ENCODE results near the gene CCDC69. TPM values are rescaled to one million over a fixed set of nuclear protein-coding genes. Genes with fewer than 3 reads are reported as not detected.

The CCDC69 gene
- total RNA-seq, 1 experiment from 2014 or later = 2.8 TPM

DNA sequence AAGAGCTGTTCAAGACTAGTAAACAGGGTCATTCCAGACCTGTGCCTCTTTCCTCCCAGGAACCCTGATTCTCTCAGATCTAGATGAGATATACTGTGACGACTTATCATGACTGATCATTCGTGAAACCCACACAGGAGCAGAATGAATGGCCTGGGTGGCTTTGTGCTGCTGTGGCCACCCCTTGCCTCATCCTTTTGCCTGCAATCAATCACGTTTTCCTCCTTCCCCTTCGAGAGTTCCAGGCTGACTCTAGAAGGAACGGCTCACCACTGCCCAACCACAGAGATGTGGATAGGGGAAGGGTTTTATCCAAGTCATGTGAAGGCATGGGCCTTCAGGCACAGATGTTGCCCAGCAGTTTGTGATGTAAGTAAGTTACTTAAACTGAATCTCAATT lies 72.1 kb downstream of the CCDC69 start:
- BruUV-seq (replicated peaks) = no TSS peak
- CTCF ChIA-PET = interaction anchor here (2.2 to 8.7 kb wide), 3 partner anchors 13 to 150 kb away, joined by 6 to 112 read pairs (median 62); no protein-coding TSS in a partner anchor

DNA sequence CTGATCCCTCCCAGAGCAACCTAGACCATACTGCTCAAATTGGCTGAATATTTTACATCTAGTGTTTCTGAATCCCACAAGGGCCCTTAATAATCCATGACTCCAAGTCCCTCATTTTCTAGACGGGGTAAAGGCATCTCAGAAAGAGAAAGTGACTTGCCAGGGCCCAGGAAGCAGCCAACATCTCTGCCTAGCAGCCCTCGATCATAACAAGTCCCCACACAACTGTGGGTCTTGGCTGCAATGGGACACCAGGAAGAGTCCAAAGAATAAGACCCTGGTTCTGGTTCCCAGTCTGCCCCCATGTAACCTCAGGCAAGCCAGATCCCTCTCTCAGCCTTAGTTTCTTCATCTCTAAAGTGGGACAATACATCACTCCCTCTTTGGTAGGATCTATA lies 72.6 kb downstream of the CCDC69 start:
- Mint-ChIP-seq H3K4me1 (ENCODE audit: insufficient read depth, unreplicated experiment) (peaks cover 4% of the 10 kb centered on the region), H3K4me3 (ENCODE audit: unreplicated experiment) (no peak overlapping the region), H3K36me3 (ENCODE audit: insufficient read depth, unreplicated experiment) (no peaks in the 10 kb centered on the region), H3K27me3 (ENCODE audit: insufficient read depth, unreplicated experiment) (no peaks in the 10 kb centered on the region), H3K27ac (ENCODE audit: low read depth, unreplicated experiment) (no peak overlapping the region), H3K9me3 (ENCODE audit: unreplicated experiment) (no peaks in the 10 kb centered on the region)
- no peak for DNase-seq (ENCODE audit: unreplicated experiment)
- TF ChIP-seq, protein P1, sequence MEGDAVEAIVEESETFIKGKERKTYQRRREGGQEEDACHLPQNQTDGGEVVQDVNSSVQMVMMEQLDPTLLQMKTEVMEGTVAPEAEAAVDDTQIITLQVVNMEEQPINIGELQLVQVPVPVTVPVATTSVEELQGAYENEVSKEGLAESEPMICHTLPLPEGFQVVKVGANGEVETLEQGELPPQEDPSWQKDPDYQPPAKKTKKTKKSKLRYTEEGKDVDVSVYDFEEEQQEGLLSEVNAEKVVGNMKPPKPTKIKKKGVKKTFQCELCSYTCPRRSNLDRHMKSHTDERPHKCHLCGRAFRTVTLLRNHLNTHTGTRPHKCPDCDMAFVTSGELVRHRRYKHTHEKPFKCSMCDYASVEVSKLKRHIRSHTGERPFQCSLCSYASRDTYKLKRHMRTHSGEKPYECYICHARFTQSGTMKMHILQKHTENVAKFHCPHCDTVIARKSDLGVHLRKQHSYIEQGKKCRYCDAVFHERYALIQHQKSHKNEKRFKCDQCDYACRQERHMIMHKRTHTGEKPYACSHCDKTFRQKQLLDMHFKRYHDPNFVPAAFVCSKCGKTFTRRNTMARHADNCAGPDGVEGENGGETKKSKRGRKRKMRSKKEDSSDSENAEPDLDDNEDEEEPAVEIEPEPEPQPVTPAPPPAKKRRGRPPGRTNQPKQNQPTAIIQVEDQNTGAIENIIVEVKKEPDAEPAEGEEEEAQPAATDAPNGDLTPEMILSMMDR (IDR thresholded peaks at IDR 0.05; ENCODE audit: unreplicated experiment) = no peak
- ChIA-PET CTCF (interaction anchor here (0.6 to 8.7 kb wide), 7 partner anchors 14 to 146 kb away, joined by 3 to 112 read pairs (median 3); no protein-coding TSS in a partner anchor), POLR2A (interaction anchor here (1.2 kb wide), 1 partner anchor 13 kb away, joined by 3 read pairs; no protein-coding TSS in a partner anchor)
- no TSS peak for BruUV-seq (replicated peaks)
- intact Hi-C loops (cut with micrococcal nuclease) = no loop called here

More for the DNA sequence above, 72.1 kb downstream of the CCDC69 start:
- no peaks in the 10 kb centered on the region for H3K9me3 Mint-ChIP-seq (ENCODE audit: unreplicated experiment)
- H3K27me3 Mint-ChIP-seq (ENCODE audit: insufficient read depth, unreplicated experiment) = no peaks in the 10 kb centered on the region
- no peak for DNase-seq (ENCODE audit: unreplicated experiment)
- no peak overlapping the region for H3K4me3 Mint-ChIP-seq (ENCODE audit: unreplicated experiment)
- TF ChIP-seq, protein P1 (IDR thresholded peaks at IDR 0.05; ENCODE audit: unreplicated experiment) = no peak
- no peaks in the 10 kb centered on the region for H3K36me3 Mint-ChIP-seq (ENCODE audit: insufficient read depth, unreplicated experiment)
- H3K4me1 Mint-ChIP-seq (ENCODE audit: insufficient read depth, unreplicated experiment) = peaks cover 4% of the 10 kb centered on the region
- POLR2A ChIA-PET = interaction anchor here (0.7 to 1.2 kb wide), 2 partner anchors 16 to 350 kb away, joined by 3 read pairs; no protein-coding TSS in a partner anchor
- intact Hi-C loops (cut with micrococcal nuclease) = no loop called here
- H3K27ac Mint-ChIP-seq (ENCODE audit: low read depth, unreplicated experiment) = no peak overlapping the region

DNA sequence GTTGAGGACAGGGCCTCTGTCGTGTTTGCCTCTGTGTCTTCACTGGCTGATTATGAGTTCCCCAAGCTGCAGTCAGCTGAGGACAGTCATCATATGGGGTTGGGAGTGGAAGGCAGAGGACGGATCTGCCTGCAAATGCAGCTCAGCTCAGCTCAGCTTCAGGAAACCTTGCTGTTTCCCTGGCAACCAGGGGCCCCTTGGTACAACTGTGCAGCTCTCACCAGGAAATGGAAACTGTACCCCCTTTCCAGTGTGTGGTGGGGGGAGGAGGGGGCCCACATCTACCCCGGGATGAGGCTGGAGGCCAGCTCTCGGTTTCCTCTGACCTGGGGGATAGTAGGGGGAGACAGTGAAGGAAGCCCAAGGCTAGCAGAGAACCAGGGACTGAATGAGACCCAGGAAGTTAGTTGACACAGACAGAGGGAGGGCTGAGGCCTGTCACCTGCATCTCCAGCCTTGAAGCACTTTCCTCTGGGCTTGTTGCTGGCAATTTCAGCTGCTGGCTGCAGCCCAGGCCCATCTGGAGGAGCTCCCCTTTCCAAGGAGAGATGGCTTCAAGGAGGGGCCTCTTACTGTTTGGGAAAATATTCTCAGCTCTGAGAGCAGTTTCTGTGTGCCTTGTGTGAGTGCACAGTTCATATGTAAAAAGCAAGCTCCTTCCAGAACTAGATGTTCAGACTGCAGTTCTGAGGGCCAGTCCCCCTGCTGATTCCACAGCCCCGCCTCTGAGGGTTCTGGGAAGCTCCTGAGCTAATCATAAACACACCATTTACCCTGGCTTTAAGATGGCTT lies 73.2 kb downstream of the CCDC69 start:
- POLR2A ChIA-PET = interaction anchor here (1.2 kb wide), 2 partner anchors 12 to 21 kb away, joined by 3 read pairs; no protein-coding TSS in a partner anchor
- intact Hi-C loops (cut with micrococcal nuclease) = no loop called here
- CTCF ChIA-PET = interaction anchor here (0.6 to 8.7 kb wide), 9 partner anchors 14 to 351 kb away, joined by 3 to 112 read pairs (median 3); no protein-coding TSS in a partner anchor
- Mint-ChIP-seq H3K36me3 (ENCODE audit: insufficient read depth, unreplicated experiment) (no peaks in the 10 kb centered on the region), H3K4me1 (ENCODE audit: insufficient read depth, unreplicated experiment) (peaks cover 4% of the 10 kb centered on the region), H3K27ac (ENCODE audit: low read depth, unreplicated experiment) (no peak overlapping the region), H3K4me3 (ENCODE audit: unreplicated experiment) (no peak overlapping the region), H3K9me3 (ENCODE audit: unreplicated experiment) (no peaks in the 10 kb centered on the region), H3K27me3 (ENCODE audit: insufficient read depth, unreplicated experiment) (no peaks in the 10 kb centered on the region)
- TF ChIP-seq, protein P1 (IDR thresholded peaks at IDR 0.05; ENCODE audit: unreplicated experiment) = no peak
- no peak for DNase-seq (ENCODE audit: unreplicated experiment)
- BruUV-seq (replicated peaks) = no TSS peak

DNA sequence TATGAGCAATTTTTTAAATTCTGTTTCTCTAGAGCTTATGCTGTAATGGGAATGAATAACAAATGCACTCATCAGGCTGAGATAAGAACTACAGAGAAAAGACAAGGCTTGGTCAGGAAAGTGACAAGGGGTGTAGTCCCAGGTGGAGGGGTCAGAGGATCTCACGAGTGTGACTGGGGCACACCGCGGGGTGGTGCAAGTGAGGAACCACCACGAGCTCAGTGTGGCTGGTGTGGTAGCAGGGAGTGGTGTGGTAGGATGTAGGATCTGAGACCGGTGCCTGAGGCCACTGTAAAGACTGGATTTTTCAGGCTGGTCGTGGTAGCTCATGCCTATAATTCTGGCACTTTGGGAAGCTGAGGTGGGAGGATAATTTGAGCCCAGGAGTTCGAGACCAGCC lies 75.3 kb downstream of the CCDC69 start:
- Mint-ChIP-seq H3K4me1 (ENCODE audit: insufficient read depth, unreplicated experiment) (no peaks in the 10 kb centered on the region), H3K27ac (ENCODE audit: low read depth, unreplicated experiment) (no peak overlapping the region), H3K9me3 (ENCODE audit: unreplicated experiment) (no peaks in the 10 kb centered on the region), H3K27me3 (ENCODE audit: insufficient read depth, unreplicated experiment) (no peaks in the 10 kb centered on the region), H3K36me3 (ENCODE audit: insufficient read depth, unreplicated experiment) (no peaks in the 10 kb centered on the region), H3K4me3 (ENCODE audit: unreplicated experiment) (no peak overlapping the region)
- no peak for DNase-seq (ENCODE audit: unreplicated experiment)
- intact Hi-C loops (cut with micrococcal nuclease) = no loop called here
- ChIA-PET CTCF (interaction anchor here (0.7 to 8.7 kb wide), 7 partner anchors 16 to 348 kb away, joined by 3 to 112 read pairs (median 4); no protein-coding TSS in a partner anchor), POLR2A (no interaction called here)
- no TSS peak for BruUV-seq (replicated peaks)
- TF ChIP-seq, protein P1 (IDR thresholded peaks at IDR 0.05; ENCODE audit: unreplicated experiment) = no peak
